Smooth muscle cell (in vitro differentiated cells): ENCODE measurements around the gene GRK2. TPM values are rescaled to one million over a fixed set of nuclear protein-coding genes. Genes with fewer than 3 reads are reported as not detected.

Experiments used
- DNase-seq: peaks from one replicate; lab custom pipeline; 2025; ENCODE audit not compliant: unreplicated experiment; lab: John Stamatoyannopoulos, UW
- H2AFZ ChIP-seq: fragments of 200-600 bp; sonication (generic); 2 replicates; pipeline ENCODE4 v1.6.0; 2016; ENCODE audit warnings: antibody characterized with exemption, low read depth, mild to moderate bottlenecking
- H3F3A ChIP-seq: fragments of 200-600 bp; sonication (generic); 2 replicates; pipeline ENCODE4 v1.6.0; 2017; ENCODE audit warnings: antibody characterized with exemption, low read depth
- H3K27ac ChIP-seq: fragments of 200-600 bp; sonication (generic); 2 replicates; pipeline ENCODE4 v1.5.1; 2016; ENCODE audit warnings: low read depth, mild to moderate bottlenecking
- H3K27me3 ChIP-seq: fragments of 200-600 bp; sonication (generic); 2 replicates; pipeline ENCODE4 v1.6.1; 2016; ENCODE audit warnings: low read depth, mild to moderate bottlenecking
- H3K36me3 ChIP-seq: fragments of 200-600 bp; sonication (generic); 2 replicates; pipeline ENCODE4 v1.5.1; 2016; ENCODE audit warnings: low read depth
- H3K4me1 ChIP-seq: fragments of 200-600 bp; sonication (generic); 2 replicates; pipeline ENCODE4 v1.5.1; 2016; ENCODE audit warnings: low read depth
- H3K4me2 ChIP-seq: fragments of 200-600 bp; sonication (generic); 2 replicates; pipeline ENCODE4 v1.6.0; 2016; ENCODE audit warnings: mild to moderate bottlenecking
- H3K4me3 ChIP-seq: fragments of 200-600 bp; sonication (generic); 2 replicates; pipeline ENCODE4 v1.5.1; 2016; ENCODE audit warnings: mild to moderate bottlenecking
- H3K79me2 ChIP-seq: fragments of 200-600 bp; sonication (generic); 2 replicates; pipeline ENCODE4 v1.6.0; 2016; ENCODE audit warnings: low read depth, mild to moderate bottlenecking
- H3K9ac ChIP-seq: fragments of 200-600 bp; sonication (generic); 2 replicates; pipeline ENCODE4 v1.6.0; 2016; ENCODE audit warnings: low read depth
- H3K9me3 ChIP-seq: fragments of 200-600 bp; sonication (generic); replicated peaks from 2 replicates; pipeline ENCODE4 v1.5.1; 2016; ENCODE audit warnings: low read depth
- H4K20me1 ChIP-seq: fragments of 200-600 bp; sonication (generic); 2 replicates; pipeline ENCODE4 v1.6.0; 2016; ENCODE audit warnings: low read depth
- WGBS: methylation state at CpG from one replicate; pipeline ENCODE4 v1.1.7; 2016; ENCODE audit warnings: low lambda C conversion rate; 5-methylcytosine and 5-hydroxymethylcytosine counted together
- polyA plus RNA-seq: library from polyadenylated mRNA; unstranded; fragments of >200 nt; fragmentation: Nextera tagmentation; extraction: Ambion mirVana; gene quantifications from 2 replicates; pipeline ENCODE4 v1.2.1, GENCODE V29; 2016
- total RNA-seq: library from RNA; depleted of rRNA; stranded (reverse); fragments of >200 nt; gene quantifications from 2 replicates; pipeline ENCODE4 v1.2.3, GENCODE V29; 2014
- TF ChIP-seq, protein P1 (sequence below): fragments of 200-600 bp; sonication (generic); IDR thresholded peaks from 2 replicates; pipeline ENCODE4 v1.5.1; 2017; ENCODE audit warnings: borderline replicate concordance, mild to moderate bottlenecking, antibody characterized with exemption; ENCODE audit not compliant: insufficient read depth, poor library complexity, severe bottlenecking

Gene GRK2
- total and polyA plus RNA-seq, 2 experiments from 2014 or later = 22.2 to 42.5 TPM

GRCh38 chr11:67277231-67277961 lies 11.1 kb downstream of the GRK2 start:
- Histone ChIP-seq H4K20me1 (peaks cover 61% of the 10 kb centered on the region), H3K27ac (no peak overlapping the region), H2AFZ (no peak overlapping the region), H3K27me3 (no peaks in the 10 kb centered on the region), H3F3A (no peaks in the 10 kb centered on the region), H3K4me3 (no peak overlapping the region), H3K79me2 (peaks cover 55% of the 10 kb centered on the region), H3K4me1 (peaks cover 16% of the 10 kb centered on the region), H3K9me3 (no peaks in the 10 kb centered on the region), H3K4me2 (no peak overlapping the region), H3K9ac (no peak overlapping the region), H3K36me3 (no peaks in the 10 kb centered on the region)
- TF ChIP-seq, protein P1, sequence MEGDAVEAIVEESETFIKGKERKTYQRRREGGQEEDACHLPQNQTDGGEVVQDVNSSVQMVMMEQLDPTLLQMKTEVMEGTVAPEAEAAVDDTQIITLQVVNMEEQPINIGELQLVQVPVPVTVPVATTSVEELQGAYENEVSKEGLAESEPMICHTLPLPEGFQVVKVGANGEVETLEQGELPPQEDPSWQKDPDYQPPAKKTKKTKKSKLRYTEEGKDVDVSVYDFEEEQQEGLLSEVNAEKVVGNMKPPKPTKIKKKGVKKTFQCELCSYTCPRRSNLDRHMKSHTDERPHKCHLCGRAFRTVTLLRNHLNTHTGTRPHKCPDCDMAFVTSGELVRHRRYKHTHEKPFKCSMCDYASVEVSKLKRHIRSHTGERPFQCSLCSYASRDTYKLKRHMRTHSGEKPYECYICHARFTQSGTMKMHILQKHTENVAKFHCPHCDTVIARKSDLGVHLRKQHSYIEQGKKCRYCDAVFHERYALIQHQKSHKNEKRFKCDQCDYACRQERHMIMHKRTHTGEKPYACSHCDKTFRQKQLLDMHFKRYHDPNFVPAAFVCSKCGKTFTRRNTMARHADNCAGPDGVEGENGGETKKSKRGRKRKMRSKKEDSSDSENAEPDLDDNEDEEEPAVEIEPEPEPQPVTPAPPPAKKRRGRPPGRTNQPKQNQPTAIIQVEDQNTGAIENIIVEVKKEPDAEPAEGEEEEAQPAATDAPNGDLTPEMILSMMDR = no peak
- DNase-seq = no peak
- WGBS = 77% methylated on average over 24 of the region's 24 CpGs

DNA sequence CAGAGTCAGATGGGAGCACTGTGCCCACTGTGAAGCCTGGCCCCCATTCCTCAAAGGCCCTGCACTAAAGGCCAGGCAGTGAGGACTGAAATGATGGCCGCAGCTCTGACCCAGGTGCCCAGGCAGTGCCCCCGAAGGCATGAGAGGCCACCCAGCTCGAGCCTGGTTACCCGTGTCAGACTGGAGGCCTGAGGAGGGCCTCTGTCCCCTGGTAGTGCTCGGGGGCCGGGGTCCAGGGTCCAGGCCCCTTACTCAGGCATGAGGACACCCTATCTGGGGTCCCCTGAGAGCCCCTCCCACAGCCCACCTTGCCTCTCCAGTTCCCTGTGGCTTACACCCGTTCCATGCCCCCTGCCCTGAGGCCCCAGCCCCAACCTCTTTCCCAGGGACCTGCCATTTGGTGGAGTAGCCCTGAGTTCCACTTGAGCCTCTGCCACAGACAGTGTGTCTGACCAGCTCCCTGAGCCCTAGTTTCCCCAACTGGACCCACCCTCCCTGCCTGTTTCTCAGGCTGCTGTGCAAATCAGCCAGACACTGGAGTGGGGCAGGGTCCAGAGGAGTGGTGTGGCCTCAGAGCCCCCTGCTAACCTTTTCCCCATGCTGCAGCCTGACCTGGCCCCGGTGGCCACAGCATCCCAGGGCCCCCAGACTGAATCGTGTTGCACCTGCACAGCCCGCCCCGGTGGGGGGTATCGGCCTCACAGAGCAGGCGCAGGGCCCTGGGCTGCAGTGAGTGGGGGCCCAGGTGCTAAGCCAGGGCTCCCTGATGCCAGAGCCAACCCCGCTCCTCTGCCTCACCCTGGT lies 12.1 kb downstream of the GRK2 start:
- peaks cover 45% of the 10 kb centered on the region for H3K79me2 ChIP-seq
- no peak overlapping the region for H3K4me2 ChIP-seq
- H2AFZ ChIP-seq = no peak overlapping the region
- no peaks in the 10 kb centered on the region for H3F3A ChIP-seq
- H3K4me3 ChIP-seq = no peak overlapping the region
- H4K20me1 ChIP-seq = peaks cover 52% of the 10 kb centered on the region
- H3K36me3 ChIP-seq = no peaks in the 10 kb centered on the region
- TF ChIP-seq, protein P1 = no peak
- DNase-seq = no peak
- H3K4me1 ChIP-seq = peaks cover 16% of the 10 kb centered on the region
- no peak overlapping the region for H3K27ac ChIP-seq
- H3K9me3 ChIP-seq = no peaks in the 10 kb centered on the region
- H3K9ac ChIP-seq = no peak overlapping the region
- 96% methylated on average over 13 of the region's 14 CpGs for WGBS
- H3K27me3 ChIP-seq = no peaks in the 10 kb centered on the region

DNA sequence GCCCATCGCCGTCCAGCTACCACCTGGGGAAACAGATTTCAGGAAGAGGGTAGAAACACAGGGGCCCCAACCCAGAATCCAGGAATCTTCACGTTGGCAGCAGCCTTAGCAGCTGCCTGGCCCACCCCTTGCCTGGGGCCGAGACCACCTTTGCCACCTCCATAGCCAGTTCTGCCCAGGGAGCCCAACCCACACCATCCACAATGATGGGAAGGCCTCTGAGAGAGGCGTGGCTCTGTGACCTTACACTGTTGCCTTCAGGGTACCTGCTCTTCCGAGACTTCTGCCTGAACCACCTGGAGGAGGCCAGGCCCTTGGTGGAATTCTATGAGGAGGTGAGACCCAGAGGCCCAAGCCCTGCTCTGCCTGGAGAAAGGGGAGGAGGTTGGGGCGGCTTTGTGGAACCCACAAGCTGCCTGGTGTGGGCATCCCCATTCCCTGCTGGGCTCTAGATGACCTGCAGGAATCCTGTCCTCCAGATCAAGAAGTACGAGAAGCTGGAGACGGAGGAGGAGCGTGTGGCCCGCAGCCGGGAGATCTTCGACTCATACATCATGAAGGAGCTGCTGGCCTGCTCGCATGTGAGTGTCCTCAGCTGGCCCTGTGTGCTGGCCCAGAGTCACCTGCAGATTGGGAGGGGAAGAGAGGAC lies 12.8 kb downstream of the GRK2 start:
- Histone ChIP-seq H3K27ac (no peak overlapping the region), H3K27me3 (no peaks in the 10 kb centered on the region), H2AFZ (no peak overlapping the region), H3K4me3 (no peak overlapping the region), H3K4me1 (peaks cover 11% of the 10 kb centered on the region), H3K4me2 (no peak overlapping the region), H3F3A (no peaks in the 10 kb centered on the region), H3K79me2 (peaks cover 38% of the 10 kb centered on the region), H3K9ac (no peak overlapping the region), H3K36me3 (no peaks in the 10 kb centered on the region), H4K20me1 (peaks cover 44% of the 10 kb centered on the region), H3K9me3 (no peaks in the 10 kb centered on the region)
- TF ChIP-seq, protein P1 = no peak
- WGBS = 96% methylated on average over 14 of the region's 14 CpGs
- DNase-seq = no peak
